Skeletal muscle tissue (tissue), 4 donors: ENCODE data around the gene PDE6B. TPM values are rescaled to one million over a fixed set of nuclear protein-coding genes. Genes with fewer than 3 reads are reported as not detected.

Source experiments
- H3K27ac ChIP-seq: one replicate; pipeline ENCODE4 v1.7.0; 2013; ENCODE audit warnings: mild to moderate bottlenecking, low read depth, low read length, inconsistent platforms
- H3K27me3 ChIP-seq, 3 donors: one replicate each; pipeline ENCODE4 v1.7.0; 2013; ENCODE audit warnings: low read length in 3 of 3; ENCODE audit not compliant: control insufficient read depth in 3 of 3, insufficient read depth in 3 of 3
- H3K36me3 ChIP-seq, 3 donors: one replicate each; pipeline ENCODE4 v1.7.0; 2013; ENCODE audit warnings: low read length in 3 of 3; ENCODE audit not compliant: control insufficient read depth in 3 of 3, insufficient read depth in 3 of 3
- H3K4me1 ChIP-seq, 3 donors: one replicate each; pipeline ENCODE4 v1.7.0; 2013; ENCODE audit warnings: low read length in 3 of 3, mild to moderate bottlenecking in 3 of 3; ENCODE audit not compliant: control insufficient read depth in 3 of 3, insufficient read depth in 3 of 3
- H3K4me3 ChIP-seq, 3 donors: one replicate each; pipeline ENCODE4 v1.7.0; 2013; ENCODE audit warnings: low read length in 3 of 3
- H3K9ac ChIP-seq, 3 donors: one replicate each; pipeline ENCODE4 v1.7.0; 2013; ENCODE audit warnings: low read length in 3 of 3, mild to moderate bottlenecking in 3 of 3, moderate library complexity in 2 of 3, low read depth in 1 of 3
- H3K9me3 ChIP-seq, 3 donors: one replicate each; pipeline ENCODE4 v1.7.0; 2013; ENCODE audit warnings: low read length in 3 of 3; ENCODE audit not compliant: control insufficient read depth in 3 of 3
- total RNA-seq: library from RNA; depleted of rRNA; stranded (reverse); fragments of >200 nt; gene quantifications from one replicate; pipeline ENCODE4 v1.2.3, GENCODE V29; 2014
- donor health status: Osteomylitis.

PDE6B gene
- total RNA-seq, 1 donor from 2014 or later: 8.9 TPM

DNA sequence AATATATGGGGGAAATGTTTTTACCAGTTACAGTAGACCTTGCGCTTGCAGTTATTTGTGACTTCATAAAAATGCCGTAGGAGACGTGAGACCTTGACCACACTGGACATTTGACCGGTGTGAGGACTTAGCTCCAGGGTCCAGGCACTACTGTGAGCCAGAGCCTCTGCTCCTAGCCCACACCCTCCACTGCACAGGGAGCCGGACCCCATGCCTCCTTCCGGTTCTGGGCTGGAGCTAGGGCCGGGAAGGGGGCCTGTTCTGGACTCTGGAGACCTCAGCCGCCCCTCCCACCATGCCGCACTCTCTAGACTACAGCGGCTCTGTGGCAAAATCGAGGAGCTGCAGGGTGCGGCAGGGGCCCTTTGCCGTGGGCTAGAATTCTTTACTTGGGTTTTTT lies 85.5 kb downstream of the PDE6B start:
- no peak overlapping the region for H3K4me3 ChIP-seq
- no peak overlapping the region for H3K27ac ChIP-seq
- H3K9me3 ChIP-seq: no peaks in the 10 kb centered on the region
- no peak overlapping the region for H3K9ac ChIP-seq
- peaks cover 17 to 28% (median 20%) of the 10 kb centered on the region in 3 donors for H3K4me1 ChIP-seq
- no peaks in the 10 kb centered on the region for H3K27me3 ChIP-seq
- H3K36me3 ChIP-seq: peaks cover 0 to 8% (median 4%) of the 10 kb centered on the region in 3 donors

DNA sequence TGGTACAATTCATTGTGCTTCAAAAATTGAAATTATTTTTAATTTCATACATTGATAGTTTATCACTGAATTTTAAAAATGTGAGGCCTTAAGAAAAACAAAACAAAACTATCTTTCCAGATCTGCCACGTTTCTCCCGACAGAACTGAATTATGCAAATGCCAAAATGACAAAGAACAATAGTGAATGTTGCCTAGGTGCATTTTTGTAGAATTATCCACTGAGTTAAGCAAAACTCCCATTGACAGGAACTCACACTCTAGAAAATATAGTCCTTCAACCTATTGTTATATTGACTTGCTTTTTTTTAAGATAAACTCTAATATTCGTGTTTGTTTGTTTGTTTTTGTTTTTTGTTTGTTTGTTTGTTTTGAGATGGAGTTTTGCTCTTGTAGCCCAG lies 86.7 kb downstream of the PDE6B start:
- H3K36me3 ChIP-seq: peaks cover 0 to 8% (median 4%) of the 10 kb centered on the region in 3 donors
- no peak overlapping the region for H3K4me3 ChIP-seq
- H3K4me1 ChIP-seq: peaks cover 8 to 19% (median 15%) of the 10 kb centered on the region in 3 donors
- H3K27ac ChIP-seq: no peak overlapping the region
- no peak overlapping the region for H3K9ac ChIP-seq
- no peaks in the 10 kb centered on the region for H3K9me3 ChIP-seq
- H3K27me3 ChIP-seq: no peaks in the 10 kb centered on the region

- no peak overlapping the region for H3K27ac ChIP-seq
- H3K9ac ChIP-seq: no peak overlapping the region
- peaks cover 5 to 14% (median 11%) of the 10 kb centered on the region in 3 donors for H3K4me1 ChIP-seq
- peaks cover 0 to 8% (median 4%) of the 10 kb centered on the region in 3 donors for H3K36me3 ChIP-seq
- no peaks in the 10 kb centered on the region for H3K9me3 ChIP-seq
- H3K27me3 ChIP-seq: no peaks in the 10 kb centered on the region
- no peak overlapping the region for H3K4me3 ChIP-seq
Observed at GRCh38 chr4:712916-713632, 87.7 kb downstream of the PDE6B start.

DNA sequence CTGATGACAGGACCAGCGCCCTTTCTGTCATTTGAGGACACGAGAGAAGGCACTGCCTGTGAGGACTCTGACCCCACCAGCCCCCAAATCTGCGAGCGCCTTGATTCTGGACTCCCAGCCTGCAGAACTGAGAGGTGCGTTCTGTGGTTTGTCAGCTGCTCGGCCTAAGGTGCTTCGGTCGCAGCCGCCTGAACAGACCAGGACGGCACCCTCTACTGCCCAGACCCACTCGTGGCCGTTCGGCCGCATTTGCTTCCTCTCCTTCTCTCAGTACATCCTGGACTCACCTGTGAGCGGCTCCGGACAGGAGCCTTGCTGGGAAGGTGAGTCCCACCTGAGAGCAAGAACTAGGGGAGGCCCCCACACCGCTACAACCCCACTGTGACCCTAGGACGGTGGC lies 88.7 kb downstream of the PDE6B start:
- Histone ChIP-seq H3K27ac (no peak overlapping the region), H3K9ac (no peak overlapping the region), H3K9me3 (no peaks in the 10 kb centered on the region), H3K27me3 (no peaks in the 10 kb centered on the region), H3K36me3 (peaks cover 0 to 8% (median 4%) of the 10 kb centered on the region in 3 donors), H3K4me3 (no peak overlapping the region), H3K4me1 (peaks cover 0 to 4% (median 2%) of the 10 kb centered on the region in 3 donors)

DNA sequence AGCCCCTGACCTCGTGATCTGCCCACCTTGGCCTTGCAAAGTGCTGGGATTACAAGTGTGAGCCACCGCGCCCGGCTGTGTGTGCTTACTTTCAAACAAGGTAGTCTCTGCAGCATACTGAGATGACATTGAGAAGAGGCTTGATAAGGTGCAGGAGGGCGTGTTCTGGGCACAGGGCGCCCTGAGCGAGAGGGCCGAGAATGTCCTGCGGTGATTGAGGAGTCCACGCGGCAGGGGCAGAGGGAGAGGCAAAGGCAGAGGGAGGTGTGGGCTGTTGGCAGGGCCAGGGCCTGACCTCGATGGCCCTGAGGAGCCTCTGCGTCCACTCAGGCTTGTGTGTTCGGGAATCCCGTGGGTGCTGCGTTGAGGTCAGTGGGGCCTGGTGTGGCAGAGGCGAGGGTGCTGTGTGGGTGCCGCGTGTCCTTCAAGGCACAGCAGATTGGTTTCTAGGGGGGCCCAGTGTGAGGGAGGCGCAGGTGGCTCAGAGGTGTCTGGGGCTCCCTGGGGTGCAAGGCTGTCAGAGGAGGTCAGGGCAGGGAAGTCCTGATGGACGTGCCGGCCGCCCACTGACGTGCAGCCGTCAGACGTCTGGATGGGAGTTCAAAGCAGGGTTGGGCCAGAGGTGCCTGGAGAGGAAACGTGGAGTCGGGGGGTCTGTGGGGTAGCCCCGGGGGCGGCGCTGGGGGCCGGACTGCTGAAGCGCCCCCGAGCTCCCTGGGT lies 92.4 kb downstream of the PDE6B start:
- Histone ChIP-seq H3K4me3 (no peak overlapping the region), H3K27me3 (no peaks in the 10 kb centered on the region), H3K4me1 (peaks cover 0 to 7% (median 3%) of the 10 kb centered on the region in 3 donors), H3K27ac (no peak overlapping the region), H3K9me3 (no peaks in the 10 kb centered on the region), H3K36me3 (peaks cover 0 to 2% (median 2%) of the 10 kb centered on the region in 3 donors), H3K9ac (no peak overlapping the region)

GRCh38 chr4:718460-718859 lies 93.1 kb downstream of the PDE6B start:
- Histone ChIP-seq H3K4me1 (peaks cover 0 to 7% (median 4%) of the 10 kb centered on the region in 3 donors), H3K4me3 (no peak overlapping the region), H3K27me3 (no peaks in the 10 kb centered on the region), H3K27ac (no peak overlapping the region), H3K9ac (no peak overlapping the region), H3K36me3 (peaks cover 0 to 2% (median 2%) of the 10 kb centered on the region in 3 donors), H3K9me3 (no peaks in the 10 kb centered on the region)

Other genes with a start within 250 kb of the PDE6B start
- 8.4 TPM for gene ZNF721, start 126.4 kb upstream of the PDE6B start, total RNA-seq
- 27.1 TPM for gene PIGG, start 126.4 kb upstream of the PDE6B start, total RNA-seq
- gene TMEM271, start 49.3 kb upstream of the PDE6B start, total RNA-seq: not detected
- gene ATP5ME, start 48.7 kb downstream of the PDE6B start, total RNA-seq: 220 TPM
- 978 TPM for gene MYL5, start 49.0 kb downstream of the PDE6B start, total RNA-seq
- gene SLC49A3, start 63.6 kb downstream of the PDE6B start, total RNA-seq: 4.2 TPM
- gene PCGF3, start 80.3 kb downstream of the PDE6B start, total RNA-seq: 23.0 TPM
- gene CPLX1, start 200.6 kb downstream of the PDE6B start, total RNA-seq: not detected